ENCODE data around the gene ARID3B.

DNA sequence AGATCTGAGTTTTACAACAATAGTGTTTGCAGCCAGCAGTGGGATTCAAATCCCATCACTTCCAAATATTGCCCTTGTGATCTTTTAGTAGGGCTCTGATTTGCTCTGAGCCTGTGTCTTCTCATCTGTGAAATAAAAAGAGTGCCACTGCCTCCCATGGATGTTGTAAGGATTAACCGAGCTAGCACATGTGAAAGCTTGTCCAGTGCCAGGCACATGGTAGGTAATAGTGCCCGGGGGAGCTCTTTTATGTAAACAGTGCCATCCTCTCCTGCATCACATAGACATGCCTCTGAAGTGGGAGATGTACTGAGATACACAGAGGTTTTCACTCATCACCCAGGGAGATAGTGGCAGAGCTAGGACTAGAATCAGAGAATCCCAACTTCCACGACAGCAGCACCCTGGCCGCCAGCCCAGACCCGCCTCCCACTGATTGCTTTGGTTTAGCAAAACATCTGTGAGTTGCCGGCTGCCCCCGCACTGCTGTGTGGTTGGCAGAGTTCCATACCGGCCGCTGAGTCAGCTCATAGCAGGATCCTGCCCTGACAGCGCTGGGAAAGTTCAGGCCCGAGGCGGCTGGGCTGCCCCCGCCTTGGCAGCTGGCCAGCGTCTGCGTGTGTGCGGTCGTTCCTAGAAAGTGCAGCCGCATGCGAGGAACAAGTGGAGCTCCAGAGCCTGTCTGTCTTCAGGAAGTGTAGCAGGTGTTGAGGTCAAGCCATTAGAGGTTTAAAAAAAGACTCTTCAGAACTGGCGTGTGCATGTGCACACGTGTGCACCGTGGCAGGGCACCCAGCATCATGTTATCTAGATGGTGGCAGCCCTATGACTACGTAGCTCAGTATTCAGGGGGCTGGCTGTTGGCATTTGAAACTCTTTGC is 5.0 kb downstream of the ARID3B start:
- no peak for TF ChIP-seq POLR2A (IDR thresholded peaks at IDR 0.05; ENCODE audit: low read depth, low read length)
- peak; percentile 76 for TF ChIP-seq POLR2AphosphoS5 (IDR thresholded peaks at IDR 0.05; ENCODE audit: low read depth, low read length)

All from GM12891 (cell line).